ENCODE data around the gene MMP7. TPM values are rescaled to one million over a fixed set of nuclear protein-coding genes. Genes with fewer than 3 reads are reported as not detected.
"Not testable (repeated sequence)": the region's sequence is repeated elsewhere in the genome, so short reads cannot be mapped to it uniquely, and the experiment has no call there.

Gene MMP7
- total RNA-seq, 1 donor from 2014 or later = not detected

GRCh38 chr11:102518296-102519094, 12.1 kb downstream of the MMP7 start:
- peaks cover 22% of the 10 kb centered on the region for H3K4me1 Mint-ChIP-seq
- ChIA-PET CTCF (interaction anchor here (1.2 to 1.3 kb wide), 2 partner anchors 93 to 177 kb away, joined by 3 read pairs; no protein-coding TSS in a partner anchor), POLR2A (no interaction called here)
- H3K27ac Mint-ChIP-seq = no peak overlapping the region
- H3K4me3 Mint-ChIP-seq = no peak overlapping the region
- peaks cover 2% of the 10 kb centered on the region for H3K27me3 Mint-ChIP-seq
- ATAC-seq (ENCODE audit: low read depth) = no peak
- intact Hi-C loops (cut with micrococcal nuclease) = no loop called here
- H3K9me3 Mint-ChIP-seq = no peaks in the 10 kb centered on the region
- no peaks in the 10 kb centered on the region for H3K36me3 Mint-ChIP-seq (ENCODE audit: low read depth)
- no peak for DNase-seq
- TF ChIP-seq CTCF (IDR thresholded peaks at IDR 0.05) = no peak

GRCh38 chr11:102517670-102518069, 12.9 kb downstream of the MMP7 start:
- H3K27me3 Mint-ChIP-seq = peaks cover 2% of the 10 kb centered on the region
- intact Hi-C loops (cut with micrococcal nuclease) = no loop called here
- no peak overlapping the region for H3K27ac Mint-ChIP-seq
- no peak for DNase-seq
- no peak for TF ChIP-seq CTCF (IDR thresholded peaks at IDR 0.05)
- H3K4me1 Mint-ChIP-seq = peaks cover 17% of the 10 kb centered on the region
- no peaks in the 10 kb centered on the region for H3K36me3 Mint-ChIP-seq (ENCODE audit: low read depth)
- no peak for ATAC-seq (ENCODE audit: low read depth)
- H3K9me3 Mint-ChIP-seq = no peaks in the 10 kb centered on the region
- ChIA-PET POLR2A (no interaction called here), CTCF (no interaction called here)
- H3K4me3 Mint-ChIP-seq = no peak overlapping the region

- Mint-ChIP-seq H3K27me3 (peaks cover 2% of the 10 kb centered on the region), H3K4me3 (no peak overlapping the region), H3K4me1 (peaks cover 6% of the 10 kb centered on the region), H3K36me3 (ENCODE audit: low read depth) (no peaks in the 10 kb centered on the region), H3K27ac (no peak overlapping the region), H3K9me3 (no peaks in the 10 kb centered on the region)
- ChIA-PET POLR2A (no interaction called here), CTCF (no interaction called here)
- intact Hi-C loops (cut with micrococcal nuclease) = no loop called here
- ATAC-seq (ENCODE audit: low read depth) (no peak), DNase-seq (no peak)
- no peak for TF ChIP-seq CTCF (IDR thresholded peaks at IDR 0.05)
These were observed 14.4 kb downstream of the MMP7 start for GRCh38 chr11:102516179-102516578.

GRCh38 chr11:102513869-102514268, 16.7 kb downstream of the MMP7 start:
- CTCF ChIA-PET = interaction anchor here (0.7 kb wide), 1 partner anchor 18 kb away, joined by 3 read pairs; no protein-coding TSS in a partner anchor
- Mint-ChIP-seq H3K4me1 (peaks cover 4% of the 10 kb centered on the region), H3K4me3 (no peak overlapping the region), H3K36me3 (ENCODE audit: low read depth) (no peaks in the 10 kb centered on the region), H3K27me3 (no peaks in the 10 kb centered on the region), H3K9me3 (no peaks in the 10 kb centered on the region), H3K27ac (no peak overlapping the region)
- DNase-seq (no peak), ATAC-seq (ENCODE audit: low read depth) (no peak)
- no peak for TF ChIP-seq CTCF (IDR thresholded peaks at IDR 0.05)
- POLR2A ChIA-PET = interaction anchor here (0.7 kb wide), 2 partner anchors 132 to 165 kb away, joined by 3 read pairs; no protein-coding TSS in a partner anchor
- intact Hi-C loops (cut with micrococcal nuclease) = no loop called here

GRCh38 chr11:102510439-102511135, 20.0 kb downstream of the MMP7 start:
- Mint-ChIP-seq H3K36me3 (ENCODE audit: low read depth) (no peaks in the 10 kb centered on the region), H3K9me3 (no peaks in the 10 kb centered on the region), H3K4me1 (no peaks in the 10 kb centered on the region), H3K27ac (no peak overlapping the region), H3K27me3 (no peaks in the 10 kb centered on the region), H3K4me3 (no peak overlapping the region)
- CTCF ChIA-PET = no interaction called here
- ATAC-seq (ENCODE audit: low read depth) = no peak
- intact Hi-C loops (cut with micrococcal nuclease) = no loop called here
- TF ChIP-seq CTCF (IDR thresholded peaks at IDR 0.05) = no peak
- POLR2A ChIA-PET = no interaction called here
- DNase-seq = no peak

- CTCF ChIA-PET; H3K4me1 Mint-ChIP-seq; DNase-seq; H3K27me3 Mint-ChIP-seq; ATAC-seq (ENCODE audit: low read depth); H3K9me3 Mint-ChIP-seq; H3K36me3 Mint-ChIP-seq (ENCODE audit: low read depth); POLR2A ChIA-PET; H3K27ac Mint-ChIP-seq; H3K4me3 Mint-ChIP-seq: not testable (repeated sequence)
- intact Hi-C loops (cut with micrococcal nuclease) = loop anchor here (2.0 kb wide), 1 partner anchor 22 kb away; no protein-coding TSS in a partner anchor
These were observed 27.7 kb downstream of the MMP7 start for GRCh38 chr11:102502831-102503230.

All from activated B cell treated with CpG ODN at 0.5 μM for 24 hours (primary cell).